Endothelial cell of umbilical vein (primary cell): Measurements from ENCODE around the gene CHRNA1.

ENCODE experiments used
- CTCF ChIP-seq, 2 donors: IDR thresholded peaks; 1 replicate in 1 of 2; 2 replicates in 1 of 2; pipeline ENCODE4 v1.5.1; 2011; ENCODE audit warnings: low read length in 2 of 2, mild to moderate bottlenecking in 2 of 2, moderate library complexity in 2 of 2, control low read depth in 1 of 2, inconsistent platforms in 1 of 2, low read depth in 1 of 2; ENCODE audit not compliant: insufficient read depth in 1 of 2; ENCODE audit errors: extremely low read depth in 1 of 2
- EZH2 ChIP-seq: IDR thresholded peaks from 2 replicates; pipeline ENCODE4 v1.6.1; 2012; ENCODE audit warnings: borderline replicate concordance, low read depth, mild to moderate bottlenecking, moderate library complexity, low read length, inconsistent platforms; ENCODE audit not compliant: severe bottlenecking
- FOS ChIP-seq: IDR thresholded peaks from 2 replicates; pipeline ENCODE4 v1.6.1; 2011; ENCODE audit warnings: mild to moderate bottlenecking, low read length, moderate library complexity, borderline replicate concordance; ENCODE audit not compliant: insufficient read depth
- JUN ChIP-seq: IDR thresholded peaks from 2 replicates; pipeline ENCODE4 v1.6.1; 2011; ENCODE audit warnings: borderline replicate concordance, low read depth; ENCODE audit not compliant: insufficient read length, insufficient read depth
- MAX ChIP-seq: IDR thresholded peaks from 2 replicates; pipeline ENCODE4 v1.6.1; 2011; ENCODE audit not compliant: insufficient read depth, insufficient read length
- MYC ChIP-seq: IDR thresholded peaks from one replicate; pipeline ENCODE4 v1.6.1; 2011; ENCODE audit warnings: mild to moderate bottlenecking, low read depth, low read length
- POLR2A ChIP-seq: IDR thresholded peaks from 2 replicates; pipeline ENCODE4 v1.6.1; 2012; ENCODE audit warnings: low read depth, mild to moderate bottlenecking, control low read depth, low read length
- POLR2AphosphoS5 ChIP-seq: IDR thresholded peaks from 2 replicates; pipeline ENCODE4 v1.6.1; 2012; ENCODE audit warnings: low read depth, mild to moderate bottlenecking, control low read depth, low read length, moderate library complexity; ENCODE audit not compliant: insufficient read depth

- no peak for TF ChIP-seq CTCF (IDR thresholded peaks at IDR 0.05; ENCODE audit: extremely low read depth in 1 of 2, insufficient read depth in 1 of 2, low read depth in 1 of 2, low read length in 2 of 2)
- no peak for TF ChIP-seq POLR2AphosphoS5
- no peak for TF ChIP-seq POLR2A
- TF ChIP-seq EZH2, result no peak
- no peak for TF ChIP-seq JUN
- TF ChIP-seq FOS, result no peak
- no peak for TF ChIP-seq MAX
- TF ChIP-seq MYC, result no peak
Measured at GRCh38 chr2:174798801-174799200, 34.5 kb upstream of the CHRNA1 start.
